Stromal cell of bone marrow (primary cell): ENCODE measurements around the gene LCLAT1.
A peak's percentile ranks its signal among the peaks of the same experiment; 100 is the strongest.

Experiments
- DNase-seq: peaks from one replicate; pipeline ENCODE4 v3.0.0-alpha.2; 2012; ENCODE audit warnings: low read depth

LCLAT1 gene

DNA sequence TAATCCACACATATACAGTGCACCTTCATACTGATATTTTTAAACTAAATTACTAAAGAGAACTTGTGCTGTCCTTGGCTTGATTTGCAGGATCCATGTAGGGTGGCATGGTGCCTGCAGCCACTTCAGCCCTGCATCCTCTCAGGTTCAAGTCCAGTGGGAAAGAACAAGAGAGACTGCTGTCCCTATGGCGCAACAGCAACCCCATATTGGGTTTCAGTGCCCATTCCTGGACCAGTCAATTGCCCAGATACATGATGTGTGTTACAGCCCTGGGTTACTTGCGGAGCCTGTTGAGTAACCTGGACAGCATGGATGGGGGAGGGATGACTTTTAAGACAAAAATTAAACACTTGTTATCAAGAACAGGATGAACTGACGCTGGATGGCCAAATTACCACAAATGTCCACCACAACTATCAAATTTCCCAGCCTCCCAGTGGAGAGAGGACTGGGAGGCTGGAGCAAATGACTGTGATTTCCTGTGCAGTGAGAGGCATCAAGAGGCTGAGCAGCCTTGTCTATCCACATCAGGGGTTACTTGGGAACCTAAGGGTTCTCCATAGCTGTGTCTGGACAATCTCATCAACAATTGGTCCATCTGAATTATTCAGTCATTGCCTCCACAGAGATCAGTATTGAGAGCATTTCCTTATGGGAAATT, 198.2 kb downstream of the LCLAT1 start:
- DNase-seq: no peak

- no peak for DNase-seq
These were observed 198.7 kb downstream of the LCLAT1 start for GRCh38 chr2:30645745-30646119.

GRCh38 chr2:30647752-30648457, 200.9 kb downstream of the LCLAT1 start:
- no peak for DNase-seq

DNA sequence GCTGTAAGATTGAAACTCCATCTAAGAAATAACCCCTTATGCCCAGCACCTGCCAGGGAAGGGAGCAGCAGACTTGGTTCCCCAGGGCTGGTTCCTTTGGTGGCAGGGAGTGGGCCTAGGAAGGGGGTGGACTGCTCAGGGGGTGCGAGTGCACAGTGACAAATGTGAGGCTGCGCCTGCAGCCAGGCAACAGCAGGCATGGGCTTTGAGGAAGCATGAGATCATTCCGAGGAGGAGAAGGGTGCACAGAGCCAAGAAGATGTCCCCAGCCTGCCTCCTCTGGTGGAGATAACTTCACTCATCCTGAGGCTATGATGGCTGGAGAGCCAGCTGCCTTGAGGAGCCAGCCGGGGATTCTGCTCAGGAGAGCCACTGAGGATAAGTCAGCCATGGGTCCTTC, 202.2 kb downstream of the LCLAT1 start:
- DNase-seq: no peak

DNA sequence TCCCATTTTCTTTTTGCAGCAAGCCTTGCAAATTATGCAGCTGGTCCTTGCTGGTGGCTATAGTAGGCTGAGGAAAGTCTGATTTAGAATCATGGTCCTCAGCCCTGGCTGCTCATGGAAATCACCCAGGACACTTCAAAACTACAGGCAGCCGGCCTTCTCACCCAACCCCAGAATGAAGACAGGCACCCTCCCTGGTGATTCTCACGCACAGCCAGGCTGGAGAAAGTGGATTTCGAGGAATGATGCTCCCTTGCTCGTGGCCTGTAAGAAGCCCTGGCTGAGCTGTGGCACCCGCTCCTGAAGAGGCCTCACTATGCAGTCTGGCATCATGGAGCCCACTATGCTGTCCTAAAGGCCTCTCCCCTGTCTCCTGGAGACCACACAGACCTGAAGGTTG, 202.8 kb downstream of the LCLAT1 start:
- DNase-seq: no peak

DNA sequence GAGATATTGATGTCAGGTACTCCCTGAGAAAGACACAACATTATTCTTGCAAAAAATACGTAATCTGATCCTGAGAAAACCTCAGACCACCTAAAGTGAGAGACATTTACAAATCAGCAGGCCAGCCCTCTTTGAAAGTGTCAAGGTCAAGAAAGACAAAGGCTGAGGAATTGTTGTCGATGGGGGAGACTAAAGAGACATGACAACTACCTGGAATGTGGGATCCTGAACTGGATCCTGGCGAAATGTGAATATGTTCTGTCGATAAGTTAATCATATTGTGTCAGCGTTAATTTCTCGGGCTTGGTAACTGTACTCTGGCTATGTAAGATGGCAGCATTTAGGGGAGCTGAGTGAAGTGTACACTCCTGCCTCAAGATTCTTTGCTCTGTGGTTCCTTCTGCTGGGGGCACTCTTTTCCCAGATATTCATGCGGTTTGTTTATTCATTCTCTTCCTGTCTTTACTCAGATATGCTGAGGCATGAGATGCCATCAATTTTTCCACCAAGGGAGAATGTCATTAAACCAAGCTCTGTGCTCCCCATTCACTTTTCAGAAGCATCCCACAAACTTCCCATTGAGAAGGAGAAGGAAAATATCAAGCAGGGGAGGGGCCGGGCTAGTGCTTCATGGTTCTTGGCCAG, 205.3 kb downstream of the LCLAT1 start:
- DNase-seq: no peak

GRCh38 chr2:30653847-30654246, 206.8 kb downstream of the LCLAT1 start:
- peak; percentile 90 for DNase-seq

- DNase-seq: no peak
These were observed 207.4 kb downstream of the LCLAT1 start for GRCh38 chr2:30654404-30654803.

- DNase-seq: no peak
These were observed 208.2 kb downstream of the LCLAT1 start for GRCh38 chr2:30655211-30655610.

- no peak for DNase-seq
These were observed 208.6 kb downstream of the LCLAT1 start for GRCh38 chr2:30655660-30656059.

GRCh38 chr2:30656079-30656478, 209.0 kb downstream of the LCLAT1 start:
- DNase-seq: no peak

DNA sequence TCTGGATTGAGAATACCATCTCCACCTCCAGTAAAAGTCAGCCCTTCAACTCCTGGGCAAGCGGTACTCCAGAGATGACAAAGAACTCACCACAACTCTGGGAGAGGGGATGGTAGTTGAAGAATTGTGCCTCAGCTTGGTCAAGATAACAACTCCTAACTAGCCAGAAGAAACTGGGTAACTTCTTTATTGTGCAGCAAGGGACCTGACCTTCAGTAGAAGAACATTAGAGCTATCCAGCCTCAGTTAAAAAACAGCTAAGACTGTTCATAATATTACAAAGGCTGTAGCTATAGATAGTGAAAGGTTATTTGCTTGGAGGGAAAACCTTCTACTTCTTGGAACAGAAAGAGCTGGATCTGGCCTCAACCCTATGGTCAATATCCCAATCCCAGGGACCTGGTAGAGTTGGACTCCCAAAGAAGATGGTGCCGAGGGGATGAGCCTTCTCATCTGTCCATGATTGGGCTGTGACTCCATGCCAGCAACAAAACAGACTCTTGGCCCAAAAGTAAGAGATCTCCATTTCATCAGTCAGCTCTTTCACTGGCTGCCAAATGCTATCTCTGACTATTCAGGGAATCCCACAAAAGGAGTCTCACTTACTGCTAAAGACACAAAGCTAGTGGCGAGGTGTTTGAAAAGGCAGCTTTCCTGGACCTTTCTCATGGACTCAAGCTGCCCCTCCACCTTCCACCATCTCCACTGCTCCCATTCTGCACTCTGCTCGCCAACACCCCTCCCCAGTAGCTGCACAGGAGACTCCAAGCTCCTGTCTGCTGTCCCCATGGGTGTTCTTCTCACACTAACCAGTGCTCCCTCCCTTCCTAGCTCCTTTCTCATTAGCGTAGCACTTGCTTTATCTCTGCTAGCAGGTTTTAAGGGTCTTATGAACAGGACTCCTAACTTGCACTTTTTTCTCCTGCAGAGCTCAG, 214.4 kb downstream of the LCLAT1 start:
- DNase-seq: no peak

DNA sequence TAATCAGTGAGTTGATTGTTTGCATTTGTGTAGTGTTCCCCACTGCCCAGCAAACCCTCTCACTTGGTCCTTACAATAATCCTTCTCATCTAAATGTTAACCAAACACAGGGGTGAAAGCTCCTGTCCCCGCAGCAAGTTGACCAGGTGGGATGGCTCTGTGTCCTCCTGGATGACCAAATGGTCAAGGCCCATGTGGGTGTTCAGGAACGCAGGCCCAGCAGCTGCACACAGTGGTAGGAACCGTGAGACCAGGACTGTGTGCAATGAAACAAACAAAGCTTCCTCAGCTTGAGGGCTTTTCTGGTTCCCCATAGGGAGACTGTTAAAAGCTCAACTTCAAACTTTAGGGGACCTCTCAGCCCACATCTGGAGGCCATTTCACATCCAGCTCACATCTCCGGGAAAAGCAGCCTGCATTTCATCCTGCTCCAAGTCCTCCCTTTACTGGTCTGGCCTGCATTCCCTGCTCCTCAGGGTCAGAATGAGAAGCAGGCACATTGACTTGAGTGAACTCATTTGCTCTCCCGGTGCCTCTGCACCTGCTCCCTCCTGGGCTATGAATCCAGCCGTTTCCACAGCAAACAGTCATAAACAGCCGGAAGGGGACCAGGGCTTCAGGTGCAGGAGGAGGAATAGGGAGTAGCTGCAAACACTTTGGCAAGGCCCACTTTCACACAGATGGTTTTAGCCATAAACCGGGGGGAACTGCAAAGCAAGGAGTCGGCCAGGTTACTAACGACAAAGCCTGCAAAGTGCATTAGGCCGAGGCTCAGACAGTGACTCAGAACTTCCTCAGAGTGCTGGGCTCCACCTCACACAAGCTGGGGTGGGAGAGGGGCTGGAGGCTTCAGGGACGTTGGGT, 215.5 kb downstream of the LCLAT1 start:
- DNase-seq: no peak

DNA sequence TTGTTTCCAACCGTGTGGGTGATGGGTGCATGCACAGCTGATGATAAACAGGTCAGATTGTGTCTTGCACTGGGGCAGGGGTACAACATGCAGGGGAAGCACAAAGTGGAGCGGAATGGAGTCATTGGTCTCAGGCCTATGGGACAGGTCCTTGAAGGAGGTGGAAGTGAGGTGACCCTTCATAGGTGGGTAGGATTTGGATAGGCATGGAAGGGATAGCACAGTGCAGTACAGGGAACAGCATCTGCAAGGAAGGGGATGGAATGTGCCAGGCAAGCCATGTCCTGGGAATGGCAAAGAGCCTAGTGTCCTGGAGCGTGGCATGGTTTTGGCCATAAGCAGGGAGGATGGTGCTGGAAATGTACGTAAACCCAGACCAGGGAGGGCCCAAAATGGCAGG, 216.3 kb downstream of the LCLAT1 start:
- DNase-seq: no peak

GRCh38 chr2:30663806-30664205, 216.8 kb downstream of the LCLAT1 start:
- DNase-seq: no peak

- DNase-seq: peak; percentile 93
These were observed 217.8 kb downstream of the LCLAT1 start for GRCh38 chr2:30664761-30665358.

GRCh38 chr2:30665761-30666265, 218.8 kb downstream of the LCLAT1 start:
- no peak for DNase-seq

DNA sequence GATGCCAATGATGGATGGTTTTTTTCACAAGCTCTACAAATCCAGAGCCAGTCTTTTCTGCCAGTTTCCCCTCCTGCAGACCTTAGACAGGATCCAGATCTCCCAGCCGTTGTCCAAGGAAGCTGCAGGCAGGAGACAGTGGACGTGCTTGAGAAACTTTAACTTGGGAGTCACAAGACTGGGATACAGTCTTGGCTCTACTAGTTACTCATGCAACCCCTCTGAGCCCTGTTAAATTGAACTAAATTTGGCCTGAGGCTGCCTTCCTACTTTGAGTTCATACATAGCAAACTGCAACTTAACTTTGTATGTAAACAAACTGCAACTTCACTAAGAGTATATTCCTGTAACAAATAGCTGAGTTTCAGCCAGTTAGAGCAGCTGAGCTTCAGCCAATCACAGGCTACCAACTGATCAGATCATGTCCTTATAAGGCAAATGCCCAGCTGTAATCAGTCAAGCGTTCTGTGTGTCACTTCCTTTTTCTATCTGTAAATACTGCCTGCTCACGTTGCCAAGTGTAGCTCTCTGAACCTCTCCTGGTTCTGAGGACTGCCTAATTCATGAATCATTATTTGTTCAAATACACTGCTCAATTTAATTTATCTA, 219.3 kb downstream of the LCLAT1 start:
- DNase-seq: peak; percentile 78

DNA sequence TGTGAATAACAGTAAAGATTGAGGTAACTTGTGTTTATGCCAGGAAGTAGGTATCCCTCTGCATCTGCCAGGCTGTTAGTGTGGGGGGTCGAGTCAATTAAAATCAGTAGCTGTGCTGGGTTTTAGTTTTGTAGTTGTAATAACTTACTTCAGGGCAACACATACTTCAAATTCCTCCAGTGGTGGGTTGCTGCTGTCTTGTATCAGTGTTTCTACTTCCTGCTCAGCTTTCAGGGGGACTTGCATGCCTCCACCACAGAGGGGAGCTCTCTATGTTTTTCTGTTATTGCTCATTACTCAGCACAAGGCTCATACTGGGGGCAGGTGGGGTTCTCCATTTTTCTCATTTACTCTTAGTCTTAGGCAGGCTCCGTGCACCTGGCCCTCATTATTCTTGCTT, 223.4 kb downstream of the LCLAT1 start:
- no peak for DNase-seq

DNA sequence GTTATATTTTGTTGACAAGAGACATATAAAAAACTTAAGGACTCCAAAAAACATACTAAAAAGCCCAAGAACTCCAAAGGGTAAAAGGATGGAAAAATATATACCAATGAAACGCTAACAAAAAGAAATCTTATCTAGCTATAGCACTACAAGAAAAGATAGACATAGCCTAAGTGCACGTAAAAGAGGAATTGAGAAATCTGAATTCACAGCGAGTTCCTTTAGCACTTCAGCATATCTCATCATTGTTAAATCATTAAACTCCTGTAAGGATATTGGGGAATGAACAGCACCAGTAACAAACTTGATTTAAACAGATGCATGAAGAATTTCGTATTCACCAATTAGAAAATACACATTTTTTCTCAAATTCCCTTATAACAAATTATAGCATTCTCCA, 226.1 kb downstream of the LCLAT1 start:
- DNase-seq: no peak
